HPDE6-E6E7 (cell line): ENCODE results near the gene BMPR1A.

ENCODE experiments used
- DNase-seq: peaks from one replicate; pipeline ENCODE4 v3.0.0; 2011; ENCODE audit warnings: missing footprints; ENCODE audit errors: extremely low spot score

Gene BMPR1A

DNA sequence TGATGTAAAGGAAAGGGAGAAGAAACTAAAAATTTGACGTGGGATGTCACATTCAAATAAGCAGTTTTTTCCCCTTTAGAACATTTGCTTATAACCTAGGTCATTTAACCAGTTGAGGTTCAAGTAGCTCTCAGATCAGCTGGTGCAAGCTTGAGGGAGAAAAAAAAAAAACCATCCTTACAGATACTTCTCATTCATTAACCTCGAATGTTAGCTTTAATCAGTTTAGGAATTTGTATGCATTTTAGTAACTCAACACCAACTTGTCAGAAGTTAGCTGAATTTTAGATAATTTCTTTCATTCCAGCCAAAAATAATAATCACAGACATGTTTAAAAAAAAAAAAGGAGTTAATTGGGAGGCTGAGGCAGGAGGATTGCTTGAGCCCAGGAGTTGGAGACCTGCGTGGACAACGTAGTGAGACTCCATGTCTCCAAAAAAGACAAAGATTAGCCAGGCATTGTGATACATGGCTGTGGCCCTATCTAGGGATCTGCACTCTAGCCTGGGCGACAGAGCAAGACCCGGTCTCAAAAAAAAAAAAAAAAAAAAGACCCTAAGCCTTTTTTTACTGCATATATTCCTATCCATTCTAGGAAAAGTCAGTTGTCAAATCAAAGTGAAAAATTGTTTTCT lies 46.2 kb downstream of the BMPR1A start:
- DNase-seq: no peak

GRCh38 chr10:86803156-86803555 lies 46.7 kb downstream of the BMPR1A start:
- no peak for DNase-seq

DNA sequence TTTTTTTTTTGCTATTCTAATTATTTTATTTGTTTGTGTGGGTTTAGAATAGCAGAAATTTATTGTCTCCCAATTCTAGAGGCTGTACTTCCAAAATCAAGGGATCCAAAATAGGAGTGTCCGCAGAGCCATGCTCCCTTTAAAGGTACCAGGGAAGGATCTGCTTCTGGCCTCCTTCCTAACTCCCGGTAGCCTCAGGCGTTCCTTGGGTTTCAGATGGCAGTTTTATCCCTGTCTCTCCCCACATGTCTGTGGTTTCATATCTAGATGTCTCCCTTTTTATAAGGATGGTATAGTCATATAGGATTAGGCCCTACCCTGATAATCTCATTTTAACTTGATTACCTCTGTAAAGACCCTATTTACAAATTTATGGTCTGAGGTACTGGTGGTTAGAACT lies 48.4 kb downstream of the BMPR1A start:
- DNase-seq: no peak

DNA sequence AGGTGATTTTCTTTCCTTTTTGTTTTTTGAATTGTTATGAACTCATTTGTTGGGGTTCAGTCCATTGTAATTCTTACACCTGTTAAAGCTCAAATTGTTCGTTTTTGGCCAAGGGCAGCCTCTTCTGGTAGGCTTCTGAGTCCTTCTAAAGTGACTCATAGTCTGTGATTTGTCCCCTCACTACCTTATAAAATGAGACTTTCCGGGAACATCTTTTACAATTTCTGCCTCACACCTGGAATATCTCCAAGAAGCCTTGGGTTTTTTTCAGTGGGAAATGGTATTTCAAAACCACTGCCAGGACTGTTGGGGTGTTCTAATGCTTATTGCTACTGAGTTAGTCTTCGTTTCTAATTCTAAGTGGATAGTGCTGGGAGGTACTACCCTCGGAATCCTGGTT lies 56.7 kb downstream of the BMPR1A start:
- DNase-seq: no peak

DNA sequence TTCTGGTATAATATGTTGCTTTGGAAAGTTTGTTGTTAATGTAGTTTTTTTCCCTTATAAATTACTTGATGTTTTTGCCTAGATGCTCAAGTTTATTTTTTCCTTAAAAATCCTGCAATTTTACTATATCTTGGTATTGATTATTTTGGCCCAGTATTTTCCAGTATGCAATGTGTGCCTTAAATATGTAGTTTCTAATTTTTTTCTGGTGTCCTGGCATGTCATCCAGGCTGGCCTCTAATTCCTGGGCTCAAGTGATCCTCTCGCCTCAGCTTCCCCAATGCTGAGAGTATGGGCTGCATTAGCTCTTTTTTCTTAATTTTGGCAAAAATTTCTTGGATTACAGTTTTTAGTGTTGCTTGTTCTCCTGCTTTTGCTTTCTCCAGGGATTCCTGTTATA lies 57.6 kb downstream of the BMPR1A start:
- no peak for DNase-seq

DNA sequence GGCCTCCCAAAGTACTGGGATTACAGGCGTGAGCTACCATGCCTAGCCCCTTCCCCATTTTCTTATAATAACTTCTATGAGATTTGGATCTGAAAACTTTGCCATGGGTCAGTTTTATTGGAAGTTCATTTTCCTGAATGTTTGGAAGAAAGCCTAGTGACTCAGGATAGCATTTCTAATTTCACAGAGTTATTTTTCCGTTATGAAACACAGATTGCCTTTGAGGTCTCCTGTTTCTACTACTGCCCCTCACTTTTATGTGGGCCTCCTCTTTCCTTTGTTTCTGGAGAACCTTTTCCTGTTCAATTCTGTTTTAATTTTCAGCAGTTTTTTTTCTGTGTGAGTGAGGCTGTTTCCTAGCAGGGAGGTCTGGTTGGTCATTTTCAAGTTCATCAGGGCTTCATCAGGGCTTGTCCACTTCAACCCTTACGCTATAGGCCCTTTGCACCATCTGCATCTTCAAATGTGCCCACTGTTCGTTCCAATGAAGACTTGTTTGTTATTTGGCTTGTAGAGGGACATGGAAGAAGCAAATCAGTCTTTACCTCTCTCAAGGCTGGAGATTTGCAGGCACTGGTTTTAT lies 58.7 kb downstream of the BMPR1A start:
- no peak for DNase-seq

- no peak for DNase-seq
Measured at GRCh38 chr10:86815640-86816039, 59.2 kb downstream of the BMPR1A start.

- no peak for DNase-seq
Measured at GRCh38 chr10:86817246-86817645, 60.8 kb downstream of the BMPR1A start.

DNA sequence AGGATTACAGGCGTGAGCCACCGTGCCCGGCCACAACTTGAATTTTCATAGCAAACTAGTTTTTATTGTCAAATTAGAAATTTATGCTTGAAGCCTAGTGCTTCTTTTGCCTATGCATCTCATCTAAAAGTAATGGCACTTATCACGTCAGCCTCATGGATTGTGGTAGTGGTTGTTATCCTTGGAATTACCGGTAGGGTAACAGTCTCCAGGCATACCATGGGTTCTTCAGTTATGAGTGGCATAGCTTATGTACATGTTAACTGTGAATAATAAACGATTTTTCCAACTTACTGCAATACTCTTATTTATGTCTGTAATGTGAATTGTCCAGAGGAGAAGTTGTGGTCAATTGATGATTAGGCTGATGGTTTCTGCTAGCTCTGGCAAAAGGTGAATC lies 63.1 kb downstream of the BMPR1A start:
- no peak for DNase-seq

DNA sequence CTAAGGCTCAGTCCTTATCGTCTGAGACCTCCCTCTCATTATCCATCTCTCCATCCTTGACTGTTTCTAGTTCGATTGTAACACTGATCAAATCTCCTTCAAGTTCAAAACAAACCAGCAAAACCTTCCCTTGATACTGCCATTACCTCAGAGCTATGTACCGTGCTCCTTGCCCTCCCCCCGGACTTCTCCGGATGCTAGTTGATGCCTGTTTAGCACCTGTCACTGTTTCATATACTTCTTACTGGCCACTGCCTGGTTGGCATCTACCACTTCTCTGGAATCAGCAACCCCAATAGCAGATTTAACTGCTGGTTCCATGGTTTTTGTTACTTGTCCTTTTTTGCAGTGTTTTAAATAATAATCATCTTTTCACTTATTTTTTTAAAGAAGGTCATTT lies 64.1 kb downstream of the BMPR1A start:
- no peak for DNase-seq

GRCh38 chr10:86821388-86821999 lies 65.1 kb downstream of the BMPR1A start:
- DNase-seq: no peak

DNA sequence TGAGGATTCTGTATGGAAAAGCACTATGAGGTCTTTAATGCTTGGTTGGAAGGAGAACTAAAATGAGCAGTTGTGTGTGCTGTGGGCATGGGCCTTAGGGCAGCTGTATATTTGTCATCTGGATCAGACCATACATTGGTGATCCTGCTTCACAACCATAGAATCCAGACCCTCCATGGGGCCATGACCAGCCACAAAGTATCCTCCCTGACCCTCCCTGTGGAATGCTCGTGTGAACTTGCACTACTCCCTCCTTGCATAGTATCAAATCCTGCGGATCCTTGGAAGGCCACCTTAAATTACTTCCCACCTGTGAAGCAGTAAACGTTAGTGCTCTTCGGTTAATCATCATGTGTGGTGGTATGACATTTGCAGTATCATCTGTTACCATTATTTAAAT lies 67.1 kb downstream of the BMPR1A start:
- no peak for DNase-seq

DNA sequence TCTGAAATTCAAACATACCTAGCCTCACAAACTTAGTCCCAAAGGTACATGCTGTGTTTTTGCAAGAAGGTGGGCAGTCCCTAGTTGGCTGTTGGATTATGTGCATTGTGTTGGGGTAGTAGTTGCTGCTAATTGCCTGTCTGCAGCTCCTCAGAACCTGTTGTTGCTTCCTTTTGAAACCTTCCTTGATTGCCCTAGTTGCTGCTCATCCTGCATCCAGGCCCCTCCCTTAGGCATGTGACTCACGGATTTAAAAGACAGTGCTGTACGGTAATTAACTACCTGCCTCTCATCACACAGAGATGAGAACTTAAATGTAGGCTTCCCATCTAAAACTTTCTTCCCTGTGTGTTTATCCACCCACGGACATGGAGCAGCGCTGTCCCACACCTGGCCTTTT lies 67.7 kb downstream of the BMPR1A start:
- DNase-seq: no peak

GRCh38 chr10:86825366-86825765 lies 68.9 kb downstream of the BMPR1A start:
- no peak for DNase-seq

DNA sequence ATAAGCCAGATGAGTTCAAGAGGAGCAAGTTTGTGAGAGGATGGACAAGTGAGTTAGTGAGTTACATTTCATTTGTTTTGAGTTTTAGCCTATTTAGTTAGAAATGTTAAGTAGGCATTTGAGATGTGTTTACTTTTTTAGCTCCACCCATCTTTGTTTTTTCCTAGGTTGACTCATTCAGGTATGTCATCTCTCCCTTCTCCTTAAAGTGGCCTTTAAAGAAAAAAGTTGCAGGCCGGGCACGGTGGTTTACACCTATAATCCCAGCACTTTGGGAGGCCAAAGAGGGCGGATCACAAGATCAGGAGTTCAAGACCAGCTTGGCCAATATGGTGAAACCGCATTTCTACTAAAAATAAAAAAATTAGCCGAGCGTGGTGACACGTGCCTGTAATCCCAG lies 71.2 kb downstream of the BMPR1A start:
- DNase-seq: no peak

- no peak for DNase-seq
Measured at GRCh38 chr10:86828145-86828544, 71.7 kb downstream of the BMPR1A start.

DNA sequence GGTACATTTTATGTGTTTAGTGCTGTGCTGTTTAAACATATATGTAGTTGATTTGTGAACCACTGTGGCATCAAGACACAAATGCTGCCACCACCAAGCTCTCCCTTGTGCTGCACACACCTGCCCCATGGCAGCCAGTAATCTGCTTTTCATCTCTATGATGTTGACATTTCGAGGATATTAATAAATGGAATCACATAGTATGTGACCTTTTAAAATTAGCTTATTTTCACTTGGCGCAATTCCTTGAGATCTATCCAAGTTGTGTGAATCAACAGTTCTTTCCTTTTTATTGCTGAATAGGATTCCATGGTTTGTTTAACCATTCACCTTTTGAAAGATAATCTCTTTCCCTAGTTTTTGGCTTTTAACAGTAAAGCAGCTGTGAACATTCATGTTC lies 73.1 kb downstream of the BMPR1A start:
- no peak for DNase-seq

DNA sequence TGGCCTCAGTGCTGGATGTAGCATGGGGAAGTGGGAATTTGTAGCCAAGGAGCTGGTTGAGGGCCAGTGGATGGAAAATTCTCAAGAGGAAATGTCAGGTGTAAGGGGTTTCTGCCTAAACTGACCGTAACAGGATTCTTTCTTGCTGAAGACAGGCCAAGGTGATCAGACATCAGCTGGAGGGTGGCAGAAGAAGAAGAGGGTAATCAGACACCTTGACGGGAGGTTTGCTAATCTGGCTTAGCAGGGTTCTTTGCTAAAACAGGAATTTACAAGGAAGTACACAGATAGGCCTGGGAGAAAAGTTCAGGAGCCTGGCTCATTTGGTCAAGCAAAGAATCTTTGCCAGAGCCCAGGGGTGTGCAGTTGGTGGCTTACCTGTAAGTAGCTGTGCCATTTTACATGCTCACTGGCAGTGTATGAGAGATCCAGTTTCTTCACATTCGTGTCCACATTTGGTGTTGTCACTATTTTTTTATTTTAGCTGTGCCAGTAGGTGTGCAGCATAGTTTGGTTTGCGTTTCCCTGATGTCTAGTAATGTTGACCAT lies 73.7 kb downstream of the BMPR1A start:
- no peak for DNase-seq

DNA sequence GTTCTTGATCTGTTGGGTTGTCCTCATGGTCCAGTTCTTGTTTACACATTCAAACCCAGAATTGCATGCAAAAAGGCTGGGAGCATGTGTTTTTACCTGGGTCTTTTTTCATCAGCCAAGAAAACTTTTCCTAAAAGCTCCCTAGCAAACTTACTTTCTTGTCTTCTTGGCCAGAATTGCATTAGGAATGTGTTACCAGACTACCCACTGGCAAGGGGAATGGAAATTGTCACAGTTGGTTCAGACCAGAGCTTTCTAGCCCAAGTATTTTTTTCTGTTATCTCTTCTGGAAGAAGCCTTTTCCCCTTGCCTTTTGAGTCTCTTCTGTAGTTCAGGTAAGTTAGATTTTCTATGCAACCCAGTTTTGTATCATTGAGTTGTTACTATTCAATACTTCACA lies 77.5 kb downstream of the BMPR1A start:
- DNase-seq: no peak

- DNase-seq: no peak
Measured at GRCh38 chr10:86836044-86836443, 79.6 kb downstream of the BMPR1A start.

- DNase-seq: no peak
Measured at GRCh38 chr10:86837663-86838062, 81.2 kb downstream of the BMPR1A start.

DNA sequence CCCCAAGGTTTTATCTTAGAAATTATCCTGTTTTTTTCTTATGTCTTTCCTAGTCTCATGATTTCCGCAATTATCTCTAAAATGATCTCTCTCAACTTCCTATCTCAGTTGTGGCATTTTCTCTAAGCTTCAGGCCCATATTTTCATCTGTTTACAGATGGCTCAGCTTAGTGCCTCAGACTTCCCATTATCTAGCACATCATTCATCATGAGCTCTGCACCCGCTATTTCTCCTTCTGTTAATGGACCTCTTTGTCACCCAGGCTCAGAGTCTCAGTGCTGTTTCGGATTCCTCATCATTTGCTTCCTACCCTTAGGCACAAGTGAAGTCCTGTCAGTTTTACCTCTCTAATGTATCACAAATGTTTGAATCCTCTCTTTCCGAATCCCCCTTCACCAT lies 84.1 kb downstream of the BMPR1A start:
- no peak for DNase-seq

GRCh38 chr10:86846088-86846487 lies 89.7 kb downstream of the BMPR1A start:
- no peak for DNase-seq
